OCI-LY3 (cell line): Measurements from ENCODE around the gene REC8.

Experiments
- H2AFZ ChIP-seq: fragments of 200-600, 300-600 bp; shearing (Covaris generic); 2 replicates; pipeline ENCODE4 v1.6.0; 2014; ENCODE audit warnings: antibody characterized with exemption, low read depth, low read length
- H3K27ac ChIP-seq: fragments of 200-600, 300-600 bp; sonication (generic); 2 replicates; pipeline ENCODE4 v1.5.1; 2014; ENCODE audit warnings: mild to moderate bottlenecking, low read length, moderate library complexity, mixed read lengths
- H3K27me3 ChIP-seq: fragments of 200-600, 300-600 bp; sonication (generic); 2 replicates; pipeline ENCODE4 v1.6.1; 2014; ENCODE audit warnings: low read depth, low read length, mixed read lengths
- H3K36me3 ChIP-seq: fragments of 200-600, 300-600 bp; sonication (generic); replicated peaks from 2 replicates; pipeline ENCODE3; 2014; ENCODE audit warnings: low read depth, low read length, mixed read lengths
- H3K4me1 ChIP-seq: fragments of 300-600, 200-600 bp; sonication (generic); 2 replicates; pipeline ENCODE4 v1.6.1; 2014; ENCODE audit warnings: low read length, mixed read lengths
- H3K4me2 ChIP-seq: fragments of 200-600, 300-600 bp; sonication (generic); 2 replicates; pipeline ENCODE4 v1.6.1; 2014; ENCODE audit warnings: low read length, mixed read lengths
- H3K4me3 ChIP-seq: fragments of 300-600, 200-600 bp; sonication (generic); 2 replicates; pipeline ENCODE4 v1.5.1; 2014; ENCODE audit warnings: antibody characterized with exemption, mild to moderate bottlenecking, low read length, moderate library complexity
- H3K79me2 ChIP-seq: fragments of 300-600, 200-600 bp; shearing (Covaris generic); 2 replicates; pipeline ENCODE4 v1.6.1; 2014; ENCODE audit warnings: mild to moderate bottlenecking, low read length, mixed read lengths
- H3K9ac ChIP-seq: fragments of 300-600, 200-600 bp; shearing (Covaris generic); 2 replicates; pipeline ENCODE4 v1.6.0; 2014; ENCODE audit warnings: mild to moderate bottlenecking, low read length, moderate library complexity
- H3K9me3 ChIP-seq: fragments of 200-600, 300-600 bp; shearing (Covaris generic); 2 replicates; pipeline ENCODE4 v1.6.1; 2014; ENCODE audit warnings: low read length, mixed read lengths; ENCODE audit not compliant: insufficient read depth
- H4K20me1 ChIP-seq: fragments of 200-600, 300-600 bp; sonication (generic); 2 replicates; pipeline ENCODE4 v1.6.1; 2016; ENCODE audit warnings: low read length, mixed read lengths; ENCODE audit not compliant: insufficient read depth
- CTCF ChIP-seq: fragments of 200-600, 300-600 bp; sonication (generic); IDR thresholded peaks from 2 replicates; pipeline ENCODE4 v1.5.1; 2014; ENCODE audit warnings: antibody characterized with exemption, low read length, low read depth
- EZH2phosphoT487 ChIP-seq: fragments of 200-600 bp; shearing (Covaris generic); IDR thresholded peaks from 2 replicates; pipeline ENCODE4 v1.6.1; 2018; ENCODE audit warnings: antibody characterized with exemption, mixed run types, low read depth

The REC8 gene

GRCh38 chr14:24177891-24178290 lies 6.0 kb downstream of the REC8 start:
- H3K9me3 ChIP-seq, result no peaks in the 10 kb centered on the region
- H3K27ac ChIP-seq, result no peak overlapping the region
- H3K4me3 ChIP-seq, result no peak overlapping the region
- no peaks in the 10 kb centered on the region for H3K79me2 ChIP-seq
- TF ChIP-seq EZH2phosphoT487 (no peak), CTCF (no peak)
- no peaks in the 10 kb centered on the region for H3K4me1 ChIP-seq
- H3K9ac ChIP-seq, result no peak overlapping the region
- H3K4me2 ChIP-seq, result no peak overlapping the region
- no peak overlapping the region for H2AFZ ChIP-seq
- H3K27me3 ChIP-seq, result no peaks in the 10 kb centered on the region
- peaks cover 49% of the 10 kb centered on the region for H3K36me3 ChIP-seq
- no peaks in the 10 kb centered on the region for H4K20me1 ChIP-seq

- no peaks in the 10 kb centered on the region for H3K27me3 ChIP-seq
- no peaks in the 10 kb centered on the region for H4K20me1 ChIP-seq
- peaks cover 51% of the 10 kb centered on the region for H3K36me3 ChIP-seq
- H3K79me2 ChIP-seq, result no peaks in the 10 kb centered on the region
- no peak overlapping the region for H2AFZ ChIP-seq
- H3K4me3 ChIP-seq, result no peak overlapping the region
- no peak for TF ChIP-seq EZH2phosphoT487
- TF ChIP-seq CTCF, result no peak
- H3K9me3 ChIP-seq, result no peaks in the 10 kb centered on the region
- no peak overlapping the region for H3K9ac ChIP-seq
- no peaks in the 10 kb centered on the region for H3K4me1 ChIP-seq
- H3K27ac ChIP-seq, result no peak overlapping the region
- no peak overlapping the region for H3K4me2 ChIP-seq
Measured at GRCh38 chr14:24178399-24179178, 6.7 kb downstream of the REC8 start.

- Histone ChIP-seq H4K20me1 (no peaks in the 10 kb centered on the region), H3K9ac (no peak overlapping the region), H3K9me3 (no peaks in the 10 kb centered on the region), H3K4me3 (no peak overlapping the region), H3K79me2 (no peaks in the 10 kb centered on the region), H3K4me1 (no peaks in the 10 kb centered on the region), H3K4me2 (no peak overlapping the region), H3K36me3 (peaks cover 52% of the 10 kb centered on the region), H3K27ac (no peak overlapping the region), H3K27me3 (no peaks in the 10 kb centered on the region), H2AFZ (no peak overlapping the region)
- TF ChIP-seq CTCF (no peak), EZH2phosphoT487 (no peak)
Measured at GRCh38 chr14:24179294-24179960, 7.5 kb downstream of the REC8 start.

GRCh38 chr14:24179961-24180796 lies 8.3 kb downstream of the REC8 start:
- H3K79me2 ChIP-seq, result no peaks in the 10 kb centered on the region
- no peak overlapping the region for H3K4me3 ChIP-seq
- H2AFZ ChIP-seq, result no peak overlapping the region
- no peak overlapping the region for H3K4me2 ChIP-seq
- H3K9ac ChIP-seq, result no peak overlapping the region
- no peak for TF ChIP-seq CTCF
- TF ChIP-seq EZH2phosphoT487, result no peak
- no peaks in the 10 kb centered on the region for H3K4me1 ChIP-seq
- peaks cover 59% of the 10 kb centered on the region for H3K36me3 ChIP-seq
- no peaks in the 10 kb centered on the region for H3K27me3 ChIP-seq
- H3K27ac ChIP-seq, result no peak overlapping the region
- H4K20me1 ChIP-seq, result no peaks in the 10 kb centered on the region
- H3K9me3 ChIP-seq, result no peaks in the 10 kb centered on the region
